Stimulated activated CD4-positive, alpha-beta T cell treated with anti-CD3 and anti-CD28 coated beads, Interleukin-15, amount 100 ng/mL, for 48 hours (primary cell): ENCODE measurements around the gene MEIS1.

ENCODE experiments used
- DNase-seq, 2 donors: peaks; one replicate each; pipeline ENCODE4 v3.0.0-alpha.2; 2020; ENCODE audit warnings: low read depth in 2 of 2

The MEIS1 gene

DNA sequence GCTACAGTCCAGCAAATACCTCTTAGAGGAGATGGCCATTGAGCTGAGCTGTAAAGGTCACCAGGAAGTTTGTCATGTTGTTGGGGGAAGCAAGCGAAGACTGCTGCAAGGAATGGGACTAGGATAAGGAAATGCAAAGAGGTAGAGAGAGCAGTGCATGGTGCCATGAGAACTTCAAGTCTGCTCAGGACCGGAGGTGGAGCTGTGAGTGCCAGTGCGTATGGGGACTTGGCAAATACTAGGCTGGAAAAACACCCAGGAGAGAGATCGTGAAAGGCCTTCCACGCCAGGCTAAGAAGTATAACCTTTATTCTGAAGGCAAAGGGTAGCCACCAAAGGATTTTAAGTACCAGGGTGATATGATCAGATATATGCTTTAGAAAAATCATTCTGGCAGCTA lies 71.3 kb downstream of the MEIS1 start:
- no peak for DNase-seq

DNA sequence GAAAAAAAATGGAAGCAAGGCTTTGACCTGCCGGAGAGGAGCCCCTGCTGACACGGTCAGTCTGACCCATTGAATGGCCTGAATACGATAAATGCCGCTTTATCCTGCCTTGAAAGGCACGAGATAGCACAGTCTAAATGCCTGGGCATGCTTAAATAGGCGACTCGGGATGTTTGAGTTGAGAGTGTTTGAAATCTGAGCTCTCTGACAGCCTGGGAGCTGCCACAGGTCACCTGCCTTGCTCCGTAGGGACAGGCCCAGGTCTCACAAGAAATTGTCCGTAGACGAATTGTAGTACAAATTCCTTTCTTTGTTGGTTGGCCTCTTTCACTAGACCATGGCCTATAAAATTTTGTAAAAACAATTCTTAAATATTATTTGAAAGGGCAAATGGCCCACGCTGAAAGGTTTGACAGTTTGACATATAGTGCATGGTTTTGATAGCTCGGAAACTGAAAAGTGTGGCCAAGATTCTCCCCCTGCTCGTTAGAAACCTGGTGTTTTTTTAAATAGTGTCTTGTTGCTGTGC lies 72.8 kb downstream of the MEIS1 start:
- no peak for DNase-seq

DNA sequence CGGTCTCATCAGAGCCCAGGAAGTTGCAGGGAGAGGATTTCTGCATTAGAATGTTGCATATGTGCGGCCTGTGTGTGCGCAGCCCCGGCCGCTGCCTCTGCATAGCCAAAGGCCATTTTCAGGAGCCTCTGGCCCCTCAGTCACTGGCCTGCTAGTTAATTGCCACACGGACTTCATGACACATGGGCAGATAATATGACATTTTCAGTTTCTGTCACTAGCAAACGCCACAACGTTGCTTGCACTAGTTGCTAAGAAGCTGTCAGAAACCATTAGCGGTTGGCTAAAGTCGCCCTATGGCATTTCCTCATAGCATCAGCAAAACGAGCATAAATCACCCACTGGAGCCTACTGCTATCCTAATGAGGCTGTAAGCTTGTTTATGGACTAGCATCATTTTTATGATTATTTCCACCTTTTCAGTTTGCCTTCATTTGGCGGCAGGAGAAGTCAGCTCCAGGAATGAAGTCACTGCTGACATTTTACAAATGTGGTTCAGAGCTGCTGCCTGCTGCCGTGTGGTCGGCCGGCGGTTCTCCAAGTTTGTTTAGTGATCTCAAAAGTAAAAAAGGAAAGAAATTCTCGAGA lies 73.7 kb downstream of the MEIS1 start:
- no peak for DNase-seq

DNA sequence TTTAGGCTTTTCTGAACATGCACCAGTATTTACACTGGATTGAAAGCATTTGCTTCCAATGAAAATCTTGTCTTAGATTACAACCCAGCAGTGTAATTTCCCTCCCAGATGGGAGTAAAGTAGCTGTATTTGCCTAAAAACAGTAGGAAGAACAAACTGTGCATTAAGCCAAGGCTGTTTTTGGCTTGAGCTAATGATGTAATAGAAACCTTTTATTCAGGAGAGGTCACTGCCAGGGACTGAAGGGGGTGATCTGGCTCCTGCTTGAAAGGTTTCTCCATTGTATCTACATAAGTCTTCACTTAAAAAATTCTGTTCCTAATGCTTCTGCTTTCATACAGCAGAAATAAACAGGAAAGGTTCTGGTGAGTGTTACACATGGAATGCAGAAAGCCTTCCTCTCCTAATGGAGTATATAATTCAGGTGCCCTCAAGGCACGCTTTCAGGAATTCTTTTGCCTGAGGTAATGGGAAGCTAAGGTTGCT lies 74.4 kb downstream of the MEIS1 start:
- DNase-seq = no peak

DNA sequence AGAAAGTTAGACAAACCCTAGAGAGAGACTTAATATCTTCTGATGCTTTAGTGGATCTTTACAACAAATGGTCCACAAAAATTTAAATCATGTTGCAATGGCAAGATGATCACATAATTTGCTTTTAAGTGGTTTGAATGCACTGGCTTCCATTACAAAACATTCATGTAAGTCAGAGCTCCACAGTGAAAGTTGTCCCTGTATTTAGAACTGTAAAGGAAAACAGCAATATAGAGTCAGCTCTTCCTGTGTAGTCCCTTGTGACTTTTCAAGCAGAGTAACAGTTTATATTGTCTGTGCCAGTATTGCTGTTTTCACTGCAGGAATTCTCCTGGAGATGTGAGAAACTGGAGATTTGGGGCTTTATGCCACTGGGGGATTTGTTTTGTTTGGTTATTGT lies 77.7 kb downstream of the MEIS1 start:
- DNase-seq = no peak

DNA sequence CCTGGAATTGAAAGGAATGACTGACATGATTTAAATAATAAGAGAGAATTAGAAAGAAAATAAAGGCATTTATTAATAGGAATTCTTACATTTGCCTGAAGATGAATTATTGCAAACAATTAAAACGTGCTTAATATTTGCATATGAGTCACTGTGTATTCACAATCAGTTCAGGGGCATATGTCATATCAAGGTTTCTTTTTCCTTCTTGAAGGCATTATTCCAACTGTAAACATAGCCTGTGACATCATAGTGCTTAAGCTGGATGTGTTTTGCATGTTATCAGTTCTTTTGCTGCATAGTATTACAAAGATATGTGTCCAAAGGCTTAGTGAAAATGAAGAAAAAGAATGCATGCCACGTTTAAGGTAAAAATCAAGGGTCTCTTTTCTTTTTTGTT lies 80.8 kb downstream of the MEIS1 start:
- no peak for DNase-seq

DNA sequence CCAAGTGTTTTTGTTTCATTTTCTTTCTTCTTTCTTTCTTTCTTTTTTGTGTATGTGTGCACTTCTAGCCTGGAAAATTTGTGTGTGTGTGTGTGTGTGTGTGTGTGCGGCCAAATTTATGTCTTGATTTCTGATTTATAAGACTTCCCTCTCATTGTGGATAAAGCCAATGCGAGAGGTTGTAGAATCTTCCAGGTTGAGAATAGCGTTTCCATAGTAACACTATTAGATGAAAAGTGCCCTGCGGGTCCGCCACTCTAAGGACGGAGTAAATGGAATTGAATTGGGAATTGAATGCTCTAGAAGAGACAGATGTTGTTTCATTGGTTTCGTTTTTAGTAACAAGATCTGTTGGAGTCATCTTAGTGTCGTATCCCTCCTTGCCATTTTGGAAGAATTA lies 81.6 kb downstream of the MEIS1 start:
- no peak for DNase-seq

DNA sequence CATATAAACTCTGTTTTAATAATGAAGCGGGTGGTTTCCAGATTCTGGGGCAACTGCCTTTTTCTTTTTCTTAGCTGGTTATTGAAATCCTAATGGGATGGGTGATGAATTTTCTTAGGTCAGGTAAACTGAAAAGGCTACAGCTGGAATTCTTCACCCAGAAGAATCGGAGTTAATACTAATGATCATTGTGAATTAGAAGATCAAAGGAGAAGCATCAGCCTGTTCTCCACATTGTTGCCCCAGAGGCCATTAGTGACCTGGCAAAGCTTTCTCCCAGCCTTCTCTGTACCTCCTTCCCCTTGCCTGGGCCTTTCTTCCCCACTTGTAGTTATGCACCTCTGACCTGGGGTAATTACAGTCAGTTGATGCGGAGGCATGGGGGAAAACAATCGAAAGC lies 82.8 kb downstream of the MEIS1 start:
- DNase-seq = no peak

DNA sequence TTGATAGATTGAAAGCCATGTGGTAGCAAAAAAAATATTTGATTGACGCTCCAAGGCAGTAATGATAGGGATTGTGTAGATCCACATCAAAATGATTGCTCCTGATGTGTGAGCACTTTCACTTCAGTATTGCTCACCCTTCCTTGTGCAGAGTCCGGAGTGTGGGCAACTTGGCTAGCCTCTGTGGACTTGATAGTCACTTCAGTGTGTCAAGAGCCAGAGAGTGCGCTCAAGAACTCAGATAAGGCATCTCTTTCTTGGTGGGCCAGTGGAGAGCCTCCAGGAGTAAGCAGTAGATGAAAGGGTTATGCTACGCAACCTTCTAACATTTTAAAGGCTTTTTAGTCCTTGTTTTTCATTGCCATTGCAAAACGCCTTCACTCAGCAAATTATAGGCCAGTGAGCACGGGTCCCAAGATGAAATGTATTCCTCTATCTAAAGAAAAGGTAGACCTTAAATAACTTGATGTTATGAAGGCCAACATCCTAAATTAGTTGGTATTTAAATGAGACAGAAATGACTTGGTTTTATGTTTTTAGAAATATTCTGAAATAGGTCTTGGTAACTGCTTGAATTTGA lies 84.4 kb downstream of the MEIS1 start:
- DNase-seq = no peak

DNA sequence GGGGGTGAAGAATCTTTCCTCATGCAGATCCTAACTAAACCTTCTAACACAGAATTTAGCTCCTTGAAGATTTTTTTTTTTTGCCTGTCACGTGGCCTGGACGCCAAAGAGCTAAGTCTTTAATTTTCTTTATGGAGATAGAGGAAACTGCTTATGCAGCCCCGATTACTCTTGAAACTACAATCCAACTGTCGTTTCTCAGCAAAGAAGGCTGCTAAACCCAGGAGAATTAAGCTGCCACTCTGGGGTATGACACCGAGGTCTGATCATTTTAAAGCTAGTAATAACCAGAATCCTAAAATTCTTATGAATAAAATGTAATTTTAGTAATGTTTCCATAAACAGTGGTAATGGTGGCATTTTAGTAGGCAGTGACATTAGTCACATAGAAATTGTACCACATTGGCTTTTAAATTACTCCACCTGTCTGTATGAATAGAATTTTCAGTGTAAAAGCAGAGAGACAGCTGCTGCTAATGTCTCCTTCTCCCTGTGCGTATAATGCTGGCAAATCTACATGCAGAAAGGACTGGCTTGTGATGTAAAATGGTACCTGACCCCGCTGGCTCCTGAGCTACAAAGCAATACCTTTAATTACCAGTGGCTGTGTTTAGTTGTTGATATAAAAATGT lies 86.5 kb downstream of the MEIS1 start:
- no peak for DNase-seq

DNA sequence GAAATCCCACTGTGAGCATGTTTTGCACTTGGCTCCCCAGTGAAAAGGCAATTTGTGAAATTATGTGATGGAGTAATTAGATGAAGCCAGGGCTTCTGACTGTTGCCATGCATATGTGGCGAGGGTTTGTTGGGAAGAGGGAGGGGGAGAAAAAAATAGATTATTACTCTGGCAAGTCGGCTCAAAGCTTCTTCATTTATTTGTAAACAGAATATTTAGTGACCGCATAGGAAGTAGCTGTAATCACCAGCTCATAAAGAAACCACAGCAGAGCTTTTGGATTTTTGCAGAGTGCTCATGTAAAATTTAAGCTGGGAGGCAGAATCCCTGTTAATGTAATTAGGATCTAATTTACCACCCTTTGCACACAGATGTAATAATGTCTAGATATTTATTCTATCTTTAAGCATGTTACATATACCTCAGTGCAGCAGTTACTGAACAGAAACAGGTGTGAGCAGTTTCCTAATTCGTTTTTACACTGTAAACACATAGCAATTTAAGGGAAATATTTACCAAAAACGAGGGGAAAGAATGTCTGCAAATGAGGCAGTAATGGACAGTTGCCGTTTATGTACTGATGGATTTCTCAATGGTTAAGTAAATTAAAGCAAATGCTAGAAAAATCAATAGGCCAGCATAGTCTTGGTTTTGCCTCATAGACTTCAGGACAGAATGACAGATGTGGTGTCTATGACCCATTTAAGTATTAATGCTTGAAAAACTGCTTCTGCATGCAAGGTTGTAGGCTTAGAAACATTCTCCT lies 87.9 kb downstream of the MEIS1 start:
- DNase-seq = no peak

DNA sequence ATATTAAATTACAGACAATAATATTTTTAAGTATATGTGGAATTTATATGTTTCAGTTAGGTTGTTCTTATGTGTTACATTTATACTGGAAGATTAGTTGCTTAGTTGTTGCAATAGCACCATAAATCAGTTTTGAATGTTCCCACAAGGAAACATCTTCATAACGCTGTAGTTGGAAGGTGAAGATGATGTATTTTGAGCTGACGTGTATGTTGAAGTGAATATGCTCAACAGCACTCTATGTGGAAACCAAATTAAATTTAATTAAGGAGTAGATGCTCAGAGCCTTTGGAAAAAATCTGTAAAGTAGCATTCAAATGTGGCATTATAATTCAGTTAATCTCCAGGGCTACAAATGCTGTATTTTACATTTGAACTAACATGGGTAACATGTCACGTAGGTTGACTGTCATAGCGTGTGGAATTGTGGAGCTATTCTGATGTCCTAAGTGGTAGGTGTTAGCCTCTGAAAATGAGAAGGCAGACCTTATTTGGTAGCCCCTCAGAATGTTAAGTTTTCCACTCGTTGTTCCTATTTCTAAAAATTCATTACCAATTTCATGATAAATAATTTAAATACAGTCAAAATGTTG lies 88.5 kb downstream of the MEIS1 start:
- DNase-seq = no peak

DNA sequence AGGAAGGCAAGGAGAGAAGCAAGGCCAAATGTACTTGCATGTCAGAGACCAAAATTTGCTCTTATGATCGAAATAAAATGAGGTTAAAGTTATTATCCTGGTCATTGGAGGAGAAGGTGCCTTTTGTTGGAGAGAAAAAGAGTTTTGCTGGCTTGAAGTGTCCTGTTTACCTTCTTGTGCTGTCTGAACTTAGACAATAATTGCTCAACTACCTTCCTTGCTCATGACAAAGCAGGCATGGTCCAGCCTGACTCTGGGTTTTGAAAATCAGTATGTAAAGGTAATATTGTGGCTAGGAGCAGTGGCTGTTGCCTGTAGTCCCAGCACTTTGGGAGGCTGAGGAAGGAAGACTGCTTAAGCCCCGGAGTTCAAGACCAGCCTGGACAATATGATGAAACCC lies 89.1 kb downstream of the MEIS1 start:
- DNase-seq = no peak

DNA sequence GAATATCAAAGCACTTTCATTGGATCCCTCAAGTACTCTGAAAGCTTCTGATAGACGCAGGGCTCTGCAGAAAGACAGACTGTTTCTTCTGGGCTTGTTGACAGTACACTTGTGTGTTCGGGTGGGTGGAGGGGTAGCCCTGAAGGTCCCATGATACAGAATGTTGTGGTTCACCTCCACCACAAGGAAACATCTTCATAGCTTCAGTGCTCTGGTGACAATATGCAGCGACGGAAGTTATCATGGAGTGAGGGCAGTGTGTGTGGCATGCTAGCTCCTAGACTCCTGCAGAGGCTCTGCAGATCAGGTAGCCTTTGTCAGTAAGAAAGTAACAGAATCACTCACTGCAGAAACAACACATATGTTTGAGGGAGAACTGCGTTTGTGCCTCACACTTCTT lies 90.7 kb downstream of the MEIS1 start:
- no peak for DNase-seq

DNA sequence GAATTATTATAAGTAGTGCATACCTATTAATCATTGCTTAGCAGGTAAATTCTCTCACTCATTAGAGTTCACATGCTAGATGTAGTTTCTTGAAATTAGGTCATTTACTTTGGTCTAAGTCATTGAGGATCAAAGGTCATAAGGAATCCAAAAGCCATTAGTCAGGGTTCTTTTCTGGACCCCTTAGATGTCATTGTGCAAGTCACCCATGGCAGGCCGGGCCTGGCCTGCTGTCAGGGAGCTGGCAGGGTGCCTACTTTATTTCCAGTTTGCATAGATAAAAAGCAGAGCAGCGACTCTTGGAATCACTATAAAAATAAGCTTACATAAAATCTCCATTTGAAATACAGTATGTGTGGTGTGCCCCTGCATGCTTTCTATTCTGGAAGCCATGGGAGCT lies 91.3 kb downstream of the MEIS1 start:
- no peak for DNase-seq

DNA sequence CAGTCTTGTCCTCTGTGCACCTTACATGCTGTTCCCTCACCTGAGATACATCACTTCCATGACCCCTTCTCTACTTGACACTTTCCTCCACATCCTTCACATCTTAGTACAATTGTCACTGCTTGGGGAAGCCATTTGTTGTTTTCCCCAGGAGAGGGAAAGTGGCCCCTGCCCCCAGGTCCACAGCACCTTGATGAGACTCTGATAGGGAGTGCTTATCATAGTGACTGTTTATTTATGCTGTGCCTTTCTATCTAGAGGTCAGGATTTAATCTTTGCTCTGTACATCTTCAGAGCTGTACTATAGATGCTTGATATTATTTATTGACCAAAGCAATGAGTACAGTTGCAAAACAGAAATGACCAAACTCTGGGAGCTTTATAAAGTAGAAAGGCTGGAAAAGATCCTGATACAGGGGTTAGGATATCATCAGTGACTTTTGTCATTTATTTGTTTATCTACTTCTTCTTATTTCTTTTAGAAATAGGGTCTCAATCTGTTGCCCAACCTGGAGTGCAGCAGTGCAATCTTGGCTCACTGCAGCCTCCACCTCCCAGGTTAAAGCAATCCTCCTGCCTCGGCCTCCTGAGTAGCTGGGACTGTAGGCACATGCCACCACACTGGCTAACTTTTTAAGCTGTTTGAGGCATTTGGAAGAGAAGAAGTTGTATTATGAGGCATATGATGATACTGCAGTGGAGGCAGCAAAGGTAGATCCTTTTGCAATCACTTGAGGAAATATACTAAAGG lies 94.2 kb downstream of the MEIS1 start:
- DNase-seq = no peak

DNA sequence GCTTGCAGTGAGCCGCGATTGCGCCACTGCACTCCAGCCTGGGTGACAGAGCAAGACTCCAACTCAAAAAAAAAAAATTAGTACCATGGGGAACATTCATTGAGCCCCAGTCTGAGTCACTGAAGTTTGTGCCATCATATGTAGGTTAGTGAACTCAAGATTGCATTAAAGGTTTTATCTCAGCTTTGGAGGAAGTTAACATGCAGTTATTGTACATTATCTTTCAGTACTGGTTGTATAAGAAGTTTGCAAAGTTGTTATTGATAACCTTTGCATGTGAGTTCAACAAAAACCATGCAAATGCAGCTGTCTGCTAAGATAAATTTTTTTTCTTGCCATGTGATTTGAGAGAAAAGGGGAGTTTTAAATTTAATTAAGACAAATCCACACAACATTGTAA lies 95.7 kb downstream of the MEIS1 start:
- DNase-seq = no peak

DNA sequence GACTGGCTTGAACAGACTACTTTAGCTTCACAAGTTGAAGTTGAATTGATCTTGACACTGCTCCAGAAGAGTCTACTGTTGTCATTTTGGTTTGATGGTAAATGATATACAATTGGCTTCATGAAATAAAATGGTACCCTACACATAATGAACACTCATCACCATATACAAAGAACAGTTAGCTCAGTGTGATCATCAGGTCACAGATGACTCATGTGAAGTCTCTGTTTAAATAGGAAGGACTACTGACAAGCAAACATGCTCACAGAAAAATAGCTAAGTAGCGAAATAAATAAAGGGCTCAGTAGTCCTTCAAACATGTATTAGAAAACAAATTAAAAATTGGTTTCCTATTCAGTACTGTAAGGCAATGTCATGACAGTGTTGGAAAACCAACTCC lies 96.2 kb downstream of the MEIS1 start:
- no peak for DNase-seq

DNA sequence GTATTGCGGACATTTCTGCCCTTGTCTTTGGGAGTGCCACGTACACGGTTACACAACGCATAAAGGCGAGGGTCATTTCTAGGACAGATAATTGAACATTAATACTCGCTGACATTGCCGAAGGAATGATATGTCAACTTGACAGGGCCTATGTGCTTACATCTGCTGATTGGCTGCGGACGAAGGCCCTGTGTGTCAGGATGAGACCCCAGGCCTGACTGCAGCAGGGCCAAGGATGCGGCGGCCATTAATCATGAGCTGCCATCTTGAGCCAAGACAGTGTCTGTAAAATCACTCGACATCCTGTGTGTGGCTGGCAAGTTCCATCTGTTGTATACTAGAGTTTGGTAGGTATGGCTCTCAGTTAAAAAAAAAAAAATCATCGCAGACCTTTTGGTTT lies 96.6 kb downstream of the MEIS1 start:
- no peak for DNase-seq

DNA sequence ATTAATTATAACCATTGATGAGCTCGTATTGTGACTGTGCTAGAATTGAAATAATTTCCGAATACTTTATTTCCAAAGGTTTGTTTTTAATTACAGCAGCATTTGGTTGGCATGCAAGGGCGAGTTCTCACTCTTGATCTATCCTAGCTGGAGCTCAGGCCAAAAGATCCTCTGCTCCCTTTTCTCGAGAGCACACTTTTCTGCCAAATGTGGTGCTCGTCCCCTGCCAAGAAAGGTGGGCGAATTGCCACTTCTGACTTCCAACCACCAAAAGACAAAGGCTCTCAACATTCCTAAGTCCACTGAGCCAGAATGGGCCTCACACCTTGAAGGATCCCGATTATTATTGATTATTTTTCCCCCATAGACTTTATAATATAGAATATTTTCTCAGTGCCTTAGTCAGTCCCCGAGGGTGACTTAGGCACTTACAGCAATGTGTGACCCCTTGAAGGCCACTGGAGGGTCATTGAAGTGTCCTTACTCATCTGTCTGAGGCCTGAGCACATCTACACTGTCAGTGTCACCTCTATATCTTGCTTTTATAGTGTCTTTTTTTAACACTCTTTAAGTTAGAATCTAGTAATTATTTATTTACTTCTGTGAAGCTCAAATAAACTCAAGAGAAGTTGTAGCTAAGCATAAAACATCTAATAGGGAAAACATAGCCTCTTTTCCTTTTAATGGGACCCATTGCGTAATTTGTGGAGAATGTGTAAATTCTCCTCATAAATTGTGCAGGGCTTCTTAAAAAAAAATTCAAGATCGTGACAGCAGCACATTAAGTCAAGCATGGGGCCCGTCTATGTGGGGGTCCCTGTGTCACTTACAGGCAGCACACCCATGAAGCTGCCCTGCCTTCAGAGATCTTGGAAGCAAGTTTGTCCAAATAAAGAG lies 98.3 kb downstream of the MEIS1 start:
- no peak for DNase-seq
